Mucosa of rectum (tissue), 2 donors: ENCODE measurements around the gene CNPY3.
"Not testable (repeated sequence)": the region's sequence is repeated elsewhere in the genome, so short reads cannot be mapped to it uniquely, and the experiment has no call there.

Experiments used
- H3K27ac ChIP-seq, 2 donors: one replicate each; pipeline ENCODE4 v1.7.0; 2013; ENCODE audit warnings: inconsistent platforms in 2 of 2, low read depth in 2 of 2, low read length in 2 of 2
- H3K27me3 ChIP-seq, 2 donors: one replicate each; pipeline ENCODE4 v1.7.0; 2013; ENCODE audit warnings: low read length in 2 of 2; ENCODE audit not compliant: control insufficient read depth in 2 of 2, insufficient read depth in 2 of 2
- H3K36me3 ChIP-seq, 2 donors: one replicate each; pipeline ENCODE4 v1.7.0; 2013; ENCODE audit warnings: low read length in 2 of 2; ENCODE audit not compliant: control insufficient read depth in 2 of 2, insufficient read depth in 2 of 2
- H3K4me1 ChIP-seq, 2 donors: one replicate each; pipeline ENCODE4 v1.7.0; 2013; ENCODE audit warnings: low read length in 2 of 2, mild to moderate bottlenecking in 1 of 2; ENCODE audit not compliant: control insufficient read depth in 2 of 2, insufficient read depth in 2 of 2
- H3K4me3 ChIP-seq, 2 donors: one replicate each; pipeline ENCODE4 v1.7.0; 2013; ENCODE audit warnings: low read length in 2 of 2
- H3K9ac ChIP-seq, 2 donors: one replicate each; pipeline ENCODE4 v1.7.0; 2013; ENCODE audit warnings: low read length in 2 of 2, low read depth in 1 of 2, mild to moderate bottlenecking in 1 of 2
- H3K9me3 ChIP-seq, 2 donors: one replicate each; pipeline ENCODE4 v1.7.0; 2013; ENCODE audit warnings: low read length in 2 of 2; ENCODE audit not compliant: control insufficient read depth in 2 of 2
- donor health status: healthy.
- donor health status: Normal muscosa, but diverticular disease.

The CNPY3 gene

GRCh38 chr6:42937548-42938427, 8.5 kb downstream of the CNPY3 start:
- Histone ChIP-seq H3K4me3 (no peak overlapping the region), H3K27me3 (no peaks in the 10 kb centered on the region), H3K4me1 (no peaks in the 10 kb centered on the region), H3K36me3 (peaks cover 46 to 51% of the 10 kb centered on the region in 2 donors), H3K27ac (no peak overlapping the region), H3K9ac (no peak overlapping the region), H3K9me3 (no peaks in the 10 kb centered on the region)

- Histone ChIP-seq H3K4me1 (no peaks in the 10 kb centered on the region), H3K36me3 (peaks cover 46 to 51% of the 10 kb centered on the region in 2 donors), H3K4me3 (no peak overlapping the region), H3K27me3 (no peaks in the 10 kb centered on the region), H3K27ac (no peak overlapping the region), H3K9me3 (no peaks in the 10 kb centered on the region), H3K9ac (no peak overlapping the region)
Observed at GRCh38 chr6:42938428-42938796, 9.1 kb downstream of the CNPY3 start.

GRCh38 chr6:42938987-42939809, 9.9 kb downstream of the CNPY3 start:
- no peak overlapping the region for H3K27ac ChIP-seq
- H3K27me3 ChIP-seq, result no peaks in the 10 kb centered on the region
- H3K4me1 ChIP-seq, result no peaks in the 10 kb centered on the region
- H3K9ac ChIP-seq, result no peak overlapping the region
- H3K9me3 ChIP-seq, result no peaks in the 10 kb centered on the region
- H3K36me3 ChIP-seq, result peaks cover 45 to 52% of the 10 kb centered on the region in 2 donors
- H3K4me3 ChIP-seq, result no peak overlapping the region

- H3K27me3 ChIP-seq, result no peaks in the 10 kb centered on the region
- peaks cover 40 to 49% of the 10 kb centered on the region in 2 donors for H3K36me3 ChIP-seq
- H3K27ac ChIP-seq, result no peak overlapping the region
- H3K4me1 ChIP-seq, result no peaks in the 10 kb centered on the region
- H3K9me3 ChIP-seq, result no peaks in the 10 kb centered on the region
- H3K4me3 ChIP-seq, result no peak overlapping the region
- H3K9ac ChIP-seq, result no peak overlapping the region
Observed at GRCh38 chr6:42939810-42940167, 10.5 kb downstream of the CNPY3 start.

GRCh38 chr6:42940493-42941045, 11.3 kb downstream of the CNPY3 start:
- peaks cover 37 to 45% of the 10 kb centered on the region in 2 donors for H3K36me3 ChIP-seq
- H3K27me3 ChIP-seq, result no peaks in the 10 kb centered on the region
- no peak overlapping the region for H3K4me3 ChIP-seq
- H3K9me3 ChIP-seq, result no peaks in the 10 kb centered on the region
- H3K4me1 ChIP-seq, result no peaks in the 10 kb centered on the region
- no peak overlapping the region for H3K9ac ChIP-seq
- H3K27ac ChIP-seq, result no peak overlapping the region

- peaks cover 31 to 38% of the 10 kb centered on the region in 2 donors for H3K36me3 ChIP-seq
- not testable (repeated sequence) for H3K27ac ChIP-seq, H3K9me3 ChIP-seq, H3K4me3 ChIP-seq, H3K4me1 ChIP-seq, H3K9ac ChIP-seq, H3K27me3 ChIP-seq
Observed at GRCh38 chr6:42941356-42941755, 12.1 kb downstream of the CNPY3 start.

GRCh38 chr6:42942444-42942843, 13.2 kb downstream of the CNPY3 start:
- no peak overlapping the region for H3K27ac ChIP-seq
- H3K9me3 ChIP-seq, result no peaks in the 10 kb centered on the region
- no peak overlapping the region for H3K9ac ChIP-seq
- peaks cover 24 to 30% of the 10 kb centered on the region in 2 donors for H3K36me3 ChIP-seq
- no peak overlapping the region for H3K4me3 ChIP-seq
- no peaks in the 10 kb centered on the region for H3K4me1 ChIP-seq
- H3K27me3 ChIP-seq, result no peaks in the 10 kb centered on the region

GRCh38 chr6:42947950-42948349, 18.7 kb downstream of the CNPY3 start:
- H3K36me3 ChIP-seq, result peaks cover 0 to 4% of the 10 kb centered on the region in 2 donors
- no peak overlapping the region for H3K4me3 ChIP-seq
- H3K9me3 ChIP-seq, result no peaks in the 10 kb centered on the region
- no peaks in the 10 kb centered on the region for H3K27me3 ChIP-seq
- no peak overlapping the region for H3K9ac ChIP-seq
- no peak overlapping the region for H3K27ac ChIP-seq
- H3K4me1 ChIP-seq, result no peaks in the 10 kb centered on the region

GRCh38 chr6:42952389-42952788, 23.1 kb downstream of the CNPY3 start:
- Histone ChIP-seq H3K9me3 (no peaks in the 10 kb centered on the region), H3K9ac (no peak overlapping the region)

GRCh38 chr6:42954405-42954804, 25.1 kb downstream of the CNPY3 start:
- H3K27me3 ChIP-seq, H3K4me3 ChIP-seq, H3K9ac ChIP-seq, H3K4me1 ChIP-seq, H3K36me3 ChIP-seq, H3K9me3 ChIP-seq, H3K27ac ChIP-seq: not testable (repeated sequence)

More at GRCh38 chr6:42952389-42952788, 23.1 kb downstream of the CNPY3 start:
- Histone ChIP-seq H3K4me3 (no peak overlapping the region), H3K27me3 (no peaks in the 10 kb centered on the region), H3K4me1 (no peaks in the 10 kb centered on the region), H3K36me3 (no peaks in the 10 kb centered on the region), H3K27ac (no peak overlapping the region)
